ENCODE results near the gene HAUS5.
"Not testable (repeated sequence)": the region's sequence is repeated elsewhere in the genome, so short reads cannot be mapped to it uniquely, and the experiment has no call there.

Gene HAUS5

GRCh38 chr19:35612559-35613321 is at the start of gene HAUS5:
Gene HAUS5 (plus strand): TSS chr19:35612735. CDS start chr19:35612795, 60 bp downstream.
- DNase-seq, result peak; percentile 97

GRCh38 chr19:35562776-35563175 is 49.8 kb upstream of the HAUS5 start:
- no peak for DNase-seq

- no peak for DNase-seq
These were observed 49.2 kb upstream of the HAUS5 start, which contains the start of gene ATP4A for GRCh38 chr19:35563207-35563829. Gene ATP4A (minus strand): TSS chr19:35563658. CDS start chr19:35563629, 29 bp downstream.

- no peak for DNase-seq
These were observed 47.3 kb upstream of the HAUS5 start for GRCh38 chr19:35565016-35565856.

- DNase-seq, result no peak
These were observed 45.8 kb upstream of the HAUS5 start for GRCh38 chr19:35566738-35567137.

GRCh38 chr19:35569281-35569781 is 43.2 kb upstream of the HAUS5 start:
- no peak for DNase-seq

- no peak for DNase-seq
These were observed 41.0 kb upstream of the HAUS5 start for GRCh38 chr19:35571406-35571965.

GRCh38 chr19:35577918-35578317 is 34.6 kb upstream of the HAUS5 start:
- DNase-seq, result no peak

GRCh38 chr19:35578707-35579106 is 33.8 kb upstream of the HAUS5 start:
- DNase-seq, result no peak

- no peak for DNase-seq
These were observed 29.8 kb upstream of the HAUS5 start for GRCh38 chr19:35582760-35583159.

- peak; percentile 17 for DNase-seq
These were observed 26.7 kb upstream of the HAUS5 start, which contains the start of gene PMIS2 for GRCh38 chr19:35585848-35586247. Gene PMIS2 (plus strand): TSS chr19:35586173. CDS start chr19:35586260, 87 bp downstream.

- no peak for DNase-seq
These were observed 25.2 kb upstream of the HAUS5 start for GRCh38 chr19:35587321-35587720.

GRCh38 chr19:35590875-35591274 is 21.7 kb upstream of the HAUS5 start:
- no peak for DNase-seq

GRCh38 chr19:35592226-35592625 is 20.3 kb upstream of the HAUS5 start:
- peak; percentile 60 for DNase-seq

- DNase-seq, result not testable (repeated sequence)
These were observed 17.5 kb upstream of the HAUS5 start for GRCh38 chr19:35595026-35595425.

GRCh38 chr19:35595928-35596327 is 16.6 kb upstream of the HAUS5 start:
- DNase-seq, result no peak

- DNase-seq, result no peak
These were observed 16.1 kb upstream of the HAUS5 start for GRCh38 chr19:35596366-35596999.

GRCh38 chr19:35601971-35602370 is 10.6 kb upstream of the HAUS5 start:
- DNase-seq, result peak; percentile 7

GRCh38 chr19:35604436-35604835 is 8.1 kb upstream of the HAUS5 start:
- DNase-seq, result not testable (repeated sequence)

- not testable (repeated sequence) for DNase-seq
These were observed 5.4 kb upstream of the HAUS5 start for GRCh38 chr19:35607170-35607569.

- DNase-seq, result no peak
These were observed 4.9 kb upstream of the HAUS5 start for GRCh38 chr19:35607661-35608060.

GRCh38 chr19:35608251-35608650 is 4.3 kb upstream of the HAUS5 start:
- DNase-seq, result no peak

Data from NCI-H69 (cell line).